ENCODE measurements around the gene NEURL3.
A peak's percentile ranks its signal among the peaks of the same experiment; 100 is the strongest.

NEURL3 gene

DNA sequence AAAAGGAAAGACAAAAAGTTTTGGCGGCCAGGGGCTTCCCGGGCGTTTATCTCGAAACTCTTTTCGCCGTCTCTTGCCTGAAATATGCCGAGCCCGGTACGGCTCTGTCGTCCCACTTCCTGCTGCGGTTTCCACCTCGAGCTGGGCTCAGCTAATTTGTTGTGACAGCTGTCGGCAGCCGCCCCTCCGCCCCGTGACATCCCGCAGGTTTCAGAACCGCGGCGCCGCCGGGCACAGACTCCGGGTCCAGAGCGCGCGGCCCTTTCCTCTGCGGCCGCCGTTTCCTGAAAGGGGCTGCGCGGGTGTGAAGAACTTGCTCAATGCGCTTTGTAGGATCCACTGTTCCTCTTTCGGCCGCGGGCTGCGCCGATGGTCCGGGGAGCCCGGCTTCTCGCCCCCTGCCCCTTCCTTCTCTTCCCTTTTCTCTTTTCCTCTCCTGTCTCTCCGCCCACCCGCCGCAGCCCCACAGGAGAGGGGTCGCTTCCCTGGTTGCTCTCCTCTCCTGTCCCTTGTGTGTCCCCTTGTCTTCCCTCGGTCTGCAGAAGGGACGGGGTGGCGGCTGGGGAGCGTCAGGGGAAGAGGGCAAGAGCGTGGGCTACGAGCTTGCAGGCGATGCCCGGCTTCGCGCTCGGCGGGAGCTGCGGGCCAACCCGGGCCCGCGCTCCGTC lies 32.0 kb upstream of the NEURL3 start:
- TF ChIP-seq, protein P1, sequence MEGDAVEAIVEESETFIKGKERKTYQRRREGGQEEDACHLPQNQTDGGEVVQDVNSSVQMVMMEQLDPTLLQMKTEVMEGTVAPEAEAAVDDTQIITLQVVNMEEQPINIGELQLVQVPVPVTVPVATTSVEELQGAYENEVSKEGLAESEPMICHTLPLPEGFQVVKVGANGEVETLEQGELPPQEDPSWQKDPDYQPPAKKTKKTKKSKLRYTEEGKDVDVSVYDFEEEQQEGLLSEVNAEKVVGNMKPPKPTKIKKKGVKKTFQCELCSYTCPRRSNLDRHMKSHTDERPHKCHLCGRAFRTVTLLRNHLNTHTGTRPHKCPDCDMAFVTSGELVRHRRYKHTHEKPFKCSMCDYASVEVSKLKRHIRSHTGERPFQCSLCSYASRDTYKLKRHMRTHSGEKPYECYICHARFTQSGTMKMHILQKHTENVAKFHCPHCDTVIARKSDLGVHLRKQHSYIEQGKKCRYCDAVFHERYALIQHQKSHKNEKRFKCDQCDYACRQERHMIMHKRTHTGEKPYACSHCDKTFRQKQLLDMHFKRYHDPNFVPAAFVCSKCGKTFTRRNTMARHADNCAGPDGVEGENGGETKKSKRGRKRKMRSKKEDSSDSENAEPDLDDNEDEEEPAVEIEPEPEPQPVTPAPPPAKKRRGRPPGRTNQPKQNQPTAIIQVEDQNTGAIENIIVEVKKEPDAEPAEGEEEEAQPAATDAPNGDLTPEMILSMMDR (conservative IDR thresholded peaks at IDR 0.05; ENCODE audit: low read depth): no peak
- H3K27ac ChIP-seq: peak overlapping the region; percentile 94
- ChIA-PET POLR2A (ENCODE audit: low non-redundant PET) (interaction anchor here (0.5 kb wide), 1 partner anchor 126 kb away, joined by 5 read pairs; no protein-coding TSS in a partner anchor), CTCF (interaction anchor here (0.7 to 2.9 kb wide), 3 partner anchors 17 to 394 kb away, joined by 3 to 21 read pairs (median 5); no protein-coding TSS in a partner anchor)
- DNase-seq (ENCODE audit: low spot score): no peak

- TF ChIP-seq, protein P1 (conservative IDR thresholded peaks at IDR 0.05; ENCODE audit: low read depth): no peak
- ChIA-PET CTCF (interaction anchor here (0.7 to 1.0 kb wide), 2 partner anchors 18 to 394 kb away, joined by 3 to 5 read pairs; no protein-coding TSS in a partner anchor), POLR2A (ENCODE audit: low non-redundant PET) (no interaction called here)
- H3K27ac ChIP-seq: peak within 1 kb of the TSS; percentile 94
- DNase-seq (ENCODE audit: low spot score): peak; percentile 92
Measured at GRCh38 chr2:96536445-96537065, 31.4 kb upstream of the NEURL3 start, which contains the start of gene ARID5A. Gene ARID5A (plus strand): TSS chr2:96536752. CDS start chr2:96536827, 75 bp downstream.

- H3K27ac ChIP-seq: peak overlapping the region; percentile 94
- POLR2A ChIA-PET (ENCODE audit: low non-redundant PET): no interaction called here
Measured at GRCh38 chr2:96535331-96535730, 30.2 kb upstream of the NEURL3 start.

GRCh38 chr2:96534701-96535181 lies 29.6 kb upstream of the NEURL3 start:
- DNase-seq (ENCODE audit: low spot score): peak; percentile 76
- ChIA-PET POLR2A (ENCODE audit: low non-redundant PET) (no interaction called here), CTCF (interaction anchor here (0.5 to 1.6 kb wide), 2 partner anchors 20 to 396 kb away, joined by 3 to 7 read pairs; no protein-coding TSS in a partner anchor)
- TF ChIP-seq, protein P1 (conservative IDR thresholded peaks at IDR 0.05; ENCODE audit: low read depth): no peak
- peak overlapping the region; percentile 94 for H3K27ac ChIP-seq

More at GRCh38 chr2:96535331-96535730, 30.2 kb upstream of the NEURL3 start:
- no peak for DNase-seq (ENCODE audit: low spot score)
- TF ChIP-seq, protein P1 (conservative IDR thresholded peaks at IDR 0.05; ENCODE audit: low read depth): no peak
- CTCF ChIA-PET: interaction anchor here (0.8 to 1.6 kb wide), 2 partner anchors 19 to 228 kb away, joined by 3 to 7 read pairs; no protein-coding TSS in a partner anchor

GRCh38 chr2:96534141-96534540 lies 29.0 kb upstream of the NEURL3 start:
- peak overlapping the region; percentile 94 for H3K27ac ChIP-seq
- TF ChIP-seq, protein P1 (conservative IDR thresholded peaks at IDR 0.05; ENCODE audit: low read depth): no peak
- POLR2A ChIA-PET (ENCODE audit: low non-redundant PET): no interaction called here
- no peak for DNase-seq (ENCODE audit: low spot score)
- CTCF ChIA-PET: interaction anchor here (0.9 to 1.6 kb wide), 2 partner anchors 16 to 20 kb away, joined by 3 to 7 read pairs; no protein-coding TSS in a partner anchor
